ENCODE data around the gene SLC9C1. TPM values are rescaled to one million over a fixed set of nuclear protein-coding genes. Genes with fewer than 3 reads are reported as not detected.

Gene SLC9C1
- total and polyA plus RNA-seq, 2 donors (not counting 1 experiment from before 2014, with no cell fraction given): under 0.01 TPM; not detected in 1

- no peaks in the 10 kb centered on the region for H3K79me2 ChIP-seq (ENCODE audit: control insufficient read depth, insufficient read depth, low read length)
- H3K36me3 ChIP-seq (ENCODE audit: control insufficient read depth, insufficient read depth, low read length): no peaks in the 10 kb centered on the region
- no peaks in the 10 kb centered on the region for H3K4me1 ChIP-seq (ENCODE audit: control insufficient read depth, extremely low read depth, insufficient read depth, low read length)
- H4K20me1 ChIP-seq (ENCODE audit: control insufficient read depth, extremely low read depth, insufficient read depth, low read length): no peaks in the 10 kb centered on the region
- no peaks in the 10 kb centered on the region for H3K27me3 ChIP-seq (ENCODE audit: control insufficient read depth, insufficient read depth, low read length)
- no peak overlapping the region for H3K27ac ChIP-seq (ENCODE audit: insufficient read depth, low read length)
- peak; percentile 47 to 77 for TF ChIP-seq CTCF (conservative IDR thresholded peaks at IDR 0.05 in 1 of 2, IDR thresholded peaks at IDR 0.05 in 1 of 2; ENCODE audit: low read depth in 1 of 2, low read length in 2 of 2)
- TF ChIP-seq EZH2 (IDR thresholded peaks at IDR 0.05; ENCODE audit: low read length, missing control alignments): no peak
- H3K9me3 ChIP-seq (ENCODE audit: control insufficient read depth, insufficient read depth, low read depth, low read length): no peaks in the 10 kb centered on the region
- peak; percentile 28 to 51 for DNase-seq (ENCODE audit: low read depth in 2 of 2)
- H3K9ac ChIP-seq (ENCODE audit: insufficient read depth, low read length): no peak overlapping the region
- no peak overlapping the region for H3K4me3 ChIP-seq (replicated peaks in 1 of 4; ENCODE audit: control extremely low read depth in 1 of 4, insufficient read depth in 1 of 4, low read depth in 3 of 4, low read length in 4 of 4)
- H2AFZ ChIP-seq (ENCODE audit: low read length): no peak overlapping the region
- H3K4me2 ChIP-seq (ENCODE audit: extremely low read depth, insufficient read depth, low read length): no peak overlapping the region
Measured at GRCh38 chr3:112136959-112137693, 156.9 kb downstream of the SLC9C1 start.

GRCh38 chr3:112136046-112136445 is 158.0 kb downstream of the SLC9C1 start:
- Histone ChIP-seq H3K9me3 (ENCODE audit: control insufficient read depth, insufficient read depth, low read depth, low read length) (no peaks in the 10 kb centered on the region), H3K4me1 (ENCODE audit: control insufficient read depth, extremely low read depth, insufficient read depth, low read length) (no peaks in the 10 kb centered on the region), H3K27ac (ENCODE audit: insufficient read depth, low read length) (no peak overlapping the region), H2AFZ (ENCODE audit: low read length) (no peak overlapping the region), H3K36me3 (ENCODE audit: control insufficient read depth, insufficient read depth, low read length) (no peaks in the 10 kb centered on the region), H3K79me2 (ENCODE audit: control insufficient read depth, insufficient read depth, low read length) (no peaks in the 10 kb centered on the region), H3K27me3 (ENCODE audit: control insufficient read depth, insufficient read depth, low read length) (no peaks in the 10 kb centered on the region), H3K4me3 (replicated peaks in 1 of 4; ENCODE audit: control extremely low read depth in 1 of 4, insufficient read depth in 1 of 4, low read depth in 3 of 4, low read length in 4 of 4) (no peak overlapping the region), H4K20me1 (ENCODE audit: control insufficient read depth, extremely low read depth, insufficient read depth, low read length) (no peaks in the 10 kb centered on the region), H3K9ac (ENCODE audit: insufficient read depth, low read length) (no peak overlapping the region), H3K4me2 (ENCODE audit: extremely low read depth, insufficient read depth, low read length) (no peak overlapping the region)
- DNase-seq (ENCODE audit: low read depth in 2 of 2): no peak
- no peak for TF ChIP-seq CTCF (conservative IDR thresholded peaks at IDR 0.05 in 1 of 2, IDR thresholded peaks at IDR 0.05 in 1 of 2; ENCODE audit: low read depth in 1 of 2, low read length in 2 of 2)
- no peak for TF ChIP-seq EZH2 (IDR thresholded peaks at IDR 0.05; ENCODE audit: low read length, missing control alignments)

- Histone ChIP-seq H3K9ac (ENCODE audit: insufficient read depth, low read length) (no peak overlapping the region), H4K20me1 (ENCODE audit: control insufficient read depth, extremely low read depth, insufficient read depth, low read length) (no peaks in the 10 kb centered on the region), H3K27me3 (ENCODE audit: control insufficient read depth, insufficient read depth, low read length) (no peaks in the 10 kb centered on the region), H3K79me2 (ENCODE audit: control insufficient read depth, insufficient read depth, low read length) (no peaks in the 10 kb centered on the region), H3K27ac (ENCODE audit: insufficient read depth, low read length) (no peak overlapping the region), H2AFZ (ENCODE audit: low read length) (no peak overlapping the region), H3K4me2 (ENCODE audit: extremely low read depth, insufficient read depth, low read length) (no peak overlapping the region), H3K9me3 (ENCODE audit: control insufficient read depth, insufficient read depth, low read depth, low read length) (no peaks in the 10 kb centered on the region), H3K36me3 (ENCODE audit: control insufficient read depth, insufficient read depth, low read length) (no peaks in the 10 kb centered on the region), H3K4me1 (ENCODE audit: control insufficient read depth, extremely low read depth, insufficient read depth, low read length) (no peaks in the 10 kb centered on the region), H3K4me3 (replicated peaks in 1 of 4; ENCODE audit: control extremely low read depth in 1 of 4, insufficient read depth in 1 of 4, low read depth in 3 of 4, low read length in 4 of 4) (no peak overlapping the region)
- peak; percentile 6 to 16 for DNase-seq (ENCODE audit: low read depth in 2 of 2)
- TF ChIP-seq EZH2 (IDR thresholded peaks at IDR 0.05; ENCODE audit: low read length, missing control alignments) (no peak), CTCF (conservative IDR thresholded peaks at IDR 0.05 in 1 of 2, IDR thresholded peaks at IDR 0.05 in 1 of 2; ENCODE audit: low read depth in 1 of 2, low read length in 2 of 2) (no peak)
Measured at GRCh38 chr3:112134335-112135124, 159.5 kb downstream of the SLC9C1 start.
